ENCODE data around the gene SGCD.
"Not testable (repeated sequence)": the region's sequence is repeated elsewhere in the genome, so short reads cannot be mapped to it uniquely, and the experiment has no call there.

Gene SGCD

GRCh38 chr5:156664832-156665231 is 337.9 kb downstream of the SGCD start:
- DNase-seq: not testable (repeated sequence)

DNA sequence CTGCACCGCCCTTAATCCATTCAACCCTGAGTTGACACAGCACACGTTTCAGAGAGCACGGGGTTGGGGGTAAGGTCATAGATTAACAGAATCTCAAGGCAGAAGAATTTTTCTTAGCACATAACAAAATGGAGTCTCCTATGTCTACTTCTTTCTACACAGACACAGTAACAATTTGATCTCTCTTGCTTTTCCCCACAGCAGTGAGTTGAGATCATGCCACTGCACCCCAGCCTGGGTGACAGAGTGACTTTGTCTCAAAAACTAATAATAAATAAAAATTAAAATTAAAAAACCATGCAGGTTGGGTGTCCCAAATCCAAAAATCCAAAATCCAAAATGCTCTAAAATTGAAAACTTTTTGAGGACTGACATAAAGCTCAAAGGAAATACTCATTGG is 339.7 kb downstream of the SGCD start:
- not testable (repeated sequence) for DNase-seq

DNA sequence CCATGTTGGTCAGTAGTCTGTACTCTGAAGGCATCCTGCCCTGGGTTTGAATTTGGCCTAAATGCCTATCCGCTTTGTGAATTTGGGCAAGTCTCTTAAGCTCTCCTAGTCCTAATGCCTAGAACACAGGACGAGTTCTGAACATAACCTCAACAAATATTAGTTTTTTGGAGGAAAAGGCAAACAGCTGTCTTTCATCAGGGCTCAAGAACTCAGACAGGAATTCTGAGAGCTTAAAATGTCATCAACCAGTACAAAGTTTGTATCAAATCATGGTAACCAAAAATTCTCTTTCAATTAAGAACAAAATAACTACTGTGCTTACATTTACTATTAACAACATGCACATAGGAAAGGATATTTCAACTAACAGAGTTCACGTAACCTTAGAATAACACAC is 340.7 kb downstream of the SGCD start:
- no peak for DNase-seq

- DNase-seq: no peak
Observed at GRCh38 chr5:156669416-156669815, 342.5 kb downstream of the SGCD start.

DNA sequence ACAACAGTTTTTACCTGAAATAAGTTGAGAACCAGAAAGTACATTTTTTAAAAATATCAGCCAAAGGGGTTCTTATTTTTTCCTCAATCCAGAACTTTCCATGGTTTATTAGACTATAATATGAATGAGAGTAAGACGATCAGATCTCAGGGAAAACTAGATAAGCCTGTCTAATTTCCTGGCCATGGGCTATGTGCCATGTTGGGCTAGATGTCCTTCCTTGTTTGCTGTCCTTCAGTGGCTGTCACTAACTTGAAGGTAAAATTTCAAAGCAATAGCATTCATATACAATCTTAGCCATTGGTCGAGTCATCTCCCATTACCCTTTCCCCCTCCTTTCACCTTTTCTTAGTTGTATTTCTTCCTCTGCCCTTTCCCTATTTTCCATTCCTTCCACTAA is 343.7 kb downstream of the SGCD start:
- DNase-seq: no peak

GRCh38 chr5:156675395-156675794 is 348.4 kb downstream of the SGCD start:
- DNase-seq: no peak

DNA sequence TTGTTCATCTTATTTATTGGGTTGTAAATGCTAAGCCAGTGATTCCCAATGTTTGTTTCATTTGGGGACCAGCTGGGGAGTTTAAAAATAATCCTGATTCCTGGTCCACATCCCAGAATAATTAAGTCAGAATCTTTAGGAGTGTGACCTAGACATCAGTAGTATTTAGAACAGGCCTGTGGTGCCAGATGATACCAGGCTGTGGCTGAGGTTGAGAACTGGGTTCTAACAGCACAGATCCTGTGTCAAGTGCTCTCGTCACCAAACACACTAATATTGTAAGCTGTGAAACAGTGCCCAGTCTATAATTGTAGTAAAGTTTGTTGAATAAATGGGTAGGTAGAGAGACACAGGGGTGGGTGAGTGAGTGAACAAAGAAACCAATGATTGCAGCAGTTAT is 351.0 kb downstream of the SGCD start:
- no peak for DNase-seq

DNA sequence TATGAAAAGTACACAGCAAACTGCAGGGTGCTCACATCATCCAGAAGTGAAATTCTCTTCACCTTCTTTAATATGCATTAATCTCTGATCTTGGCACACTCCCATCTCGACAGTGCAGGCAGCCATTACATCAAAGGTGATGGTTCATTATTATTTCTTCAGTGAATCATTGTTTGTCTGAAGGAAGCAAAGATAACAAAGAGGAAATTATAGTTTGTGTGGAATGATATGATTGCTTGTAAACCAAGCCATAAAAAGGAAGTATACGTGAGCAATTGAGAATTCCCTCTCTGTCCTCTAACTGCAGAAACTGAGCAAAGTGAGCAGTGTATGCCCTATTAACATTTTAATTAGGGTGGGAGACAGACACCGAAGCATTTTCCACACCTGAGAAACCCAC is 351.5 kb downstream of the SGCD start:
- no peak for DNase-seq

GRCh38 chr5:156680831-156681230 is 353.9 kb downstream of the SGCD start:
- DNase-seq: no peak

DNA sequence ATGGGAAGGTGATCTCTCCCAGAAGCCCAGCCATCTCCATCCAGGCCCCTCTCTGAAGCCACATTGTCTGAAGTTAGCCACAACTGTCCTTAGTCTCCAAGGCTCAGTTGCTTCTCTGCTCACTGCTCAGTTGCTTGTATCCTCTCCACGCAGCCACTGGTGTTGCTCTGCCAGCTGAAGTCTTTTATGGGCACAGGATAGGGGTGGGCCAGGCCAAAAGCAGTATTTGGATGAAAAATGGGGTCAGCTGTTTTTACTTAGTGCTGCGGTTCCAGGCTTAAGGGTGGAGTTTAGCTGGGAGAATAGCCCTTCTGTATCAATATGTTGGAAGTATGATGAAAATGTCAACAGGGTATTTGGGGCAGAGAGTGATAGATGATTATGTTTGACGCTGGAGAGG is 354.3 kb downstream of the SGCD start:
- no peak for DNase-seq

- DNase-seq: no peak
Observed at GRCh38 chr5:156682971-156683370, 356.0 kb downstream of the SGCD start.

DNA sequence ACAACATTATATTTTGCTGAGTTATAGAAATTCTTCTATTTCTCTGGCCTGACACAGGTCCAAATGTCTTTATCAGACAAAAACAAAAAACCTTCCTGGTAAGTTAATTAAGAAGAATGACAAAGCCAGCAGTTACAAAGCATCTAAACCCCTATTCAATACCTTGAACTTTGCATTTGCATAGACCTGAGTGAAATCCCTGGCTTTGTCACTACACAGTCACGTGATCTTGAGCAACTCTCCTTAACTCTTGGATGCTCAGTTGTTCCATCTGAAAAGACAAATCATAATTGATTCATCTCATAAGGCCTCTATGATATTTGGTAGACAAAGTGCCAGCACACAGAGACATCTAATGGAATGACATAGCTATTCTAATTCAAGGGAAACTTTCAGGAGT is 356.5 kb downstream of the SGCD start:
- no peak for DNase-seq

- no peak for DNase-seq
Observed at GRCh38 chr5:156684216-156684615, 357.3 kb downstream of the SGCD start.

GRCh38 chr5:156685481-156685880 is 358.5 kb downstream of the SGCD start:
- DNase-seq: no peak

- DNase-seq: no peak
Observed at GRCh38 chr5:156686380-156686779, 359.4 kb downstream of the SGCD start.

DNA sequence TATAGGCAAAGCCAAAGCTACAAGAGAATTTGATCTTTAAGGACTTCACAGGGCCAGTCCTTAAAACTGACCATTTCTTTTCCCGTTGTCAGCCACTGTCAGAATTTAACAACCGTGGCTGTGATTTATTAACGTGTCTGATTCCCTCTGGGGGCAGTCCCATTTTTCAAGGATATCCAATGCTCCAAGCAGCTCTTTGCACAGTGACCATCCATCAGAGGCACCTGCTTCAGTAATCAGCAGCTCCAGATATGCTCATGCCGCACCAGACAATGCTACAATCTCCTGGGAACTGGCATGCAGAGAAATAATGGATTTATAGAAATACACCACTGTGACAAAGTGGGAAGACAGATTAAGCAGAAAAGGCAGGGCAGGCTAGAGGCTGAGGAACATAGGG is 359.8 kb downstream of the SGCD start:
- no peak for DNase-seq

- DNase-seq: no peak
Observed at GRCh38 chr5:156687514-156687913, 360.6 kb downstream of the SGCD start.

DNA sequence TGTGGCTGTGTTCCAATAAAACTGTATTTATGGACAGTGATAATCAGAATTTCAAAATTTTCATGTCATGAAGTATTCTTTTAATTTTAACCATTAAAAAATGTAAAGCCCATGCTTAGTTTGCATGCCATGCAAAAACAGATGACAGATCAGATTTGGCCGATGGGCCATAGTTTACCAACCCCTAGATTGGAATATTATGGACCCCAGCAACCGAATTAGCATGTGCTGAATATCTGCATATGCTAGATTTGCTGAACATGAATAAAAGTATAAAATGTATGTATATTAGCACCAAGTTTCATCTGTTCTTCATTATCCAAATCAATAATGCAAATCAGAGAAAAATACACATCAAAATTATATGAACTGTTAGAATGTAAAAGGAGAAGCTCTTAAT is 364.6 kb downstream of the SGCD start:
- no peak for DNase-seq

GRCh38 chr5:156693113-156693512 is 366.1 kb downstream of the SGCD start:
- no peak for DNase-seq

DNA sequence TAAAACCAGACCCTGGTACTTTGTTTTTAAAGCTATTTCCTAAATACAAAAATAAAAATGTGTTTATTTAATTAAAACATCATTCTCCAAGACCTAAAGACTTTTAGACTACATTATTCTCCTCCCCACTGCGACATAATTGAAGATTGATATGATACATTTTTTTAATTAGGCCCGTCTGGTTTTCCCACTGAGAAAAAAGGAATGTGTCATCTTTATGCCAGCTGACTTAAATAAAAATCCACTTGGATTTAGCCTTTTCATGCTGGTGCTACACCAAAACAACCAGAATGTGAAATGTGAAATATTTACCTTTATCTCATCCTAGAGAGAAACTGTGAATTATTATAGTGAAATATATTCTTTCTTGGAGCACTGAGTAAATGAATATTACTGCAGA is 367.6 kb downstream of the SGCD start:
- no peak for DNase-seq

- DNase-seq: no peak
Observed at GRCh38 chr5:156695774-156696173, 368.8 kb downstream of the SGCD start.

DNA sequence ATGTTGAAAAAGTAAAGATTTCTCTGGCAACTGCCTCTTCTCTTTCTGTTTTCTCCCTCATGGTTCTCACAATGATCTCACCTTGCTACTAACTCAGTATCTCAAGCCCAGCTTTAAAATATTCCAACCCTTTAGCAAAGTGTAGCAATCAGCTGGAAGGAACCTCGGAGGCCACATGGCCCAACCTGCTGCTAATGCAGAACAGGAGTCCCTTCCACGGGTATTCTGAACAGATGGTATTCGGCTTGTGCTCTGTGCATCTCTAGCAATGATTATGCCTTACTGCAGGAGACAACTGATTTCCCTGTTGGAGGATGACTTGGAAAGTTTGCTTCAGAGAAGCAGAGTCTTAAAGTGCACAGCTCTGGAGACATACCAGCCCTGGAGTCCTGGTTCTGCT is 371.4 kb downstream of the SGCD start:
- DNase-seq: no peak

DNA sequence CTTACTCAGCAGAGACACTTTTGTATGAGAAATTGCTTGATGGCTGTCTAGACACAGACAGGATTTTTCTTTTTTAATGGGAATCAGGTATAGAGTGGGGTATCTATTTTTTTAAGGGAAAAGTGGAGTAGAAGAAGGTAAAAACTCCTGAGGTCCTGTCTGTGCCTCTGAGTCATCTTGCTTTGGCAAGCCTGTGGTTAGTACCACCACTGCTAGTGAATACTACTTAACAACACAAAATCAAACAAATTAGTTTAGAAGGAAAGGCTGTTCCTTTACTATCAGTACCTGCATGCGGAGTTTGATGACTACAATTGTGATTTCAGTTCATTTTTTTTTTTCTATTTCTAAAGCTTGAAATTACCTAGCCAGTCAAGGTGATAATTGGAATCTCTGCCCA is 372.2 kb downstream of the SGCD start:
- DNase-seq: no peak

- DNase-seq: no peak
Observed at GRCh38 chr5:156704139-156704538, 377.2 kb downstream of the SGCD start.

GRCh38 chr5:156706631-156707030 is 379.7 kb downstream of the SGCD start:
- no peak for DNase-seq

DNA sequence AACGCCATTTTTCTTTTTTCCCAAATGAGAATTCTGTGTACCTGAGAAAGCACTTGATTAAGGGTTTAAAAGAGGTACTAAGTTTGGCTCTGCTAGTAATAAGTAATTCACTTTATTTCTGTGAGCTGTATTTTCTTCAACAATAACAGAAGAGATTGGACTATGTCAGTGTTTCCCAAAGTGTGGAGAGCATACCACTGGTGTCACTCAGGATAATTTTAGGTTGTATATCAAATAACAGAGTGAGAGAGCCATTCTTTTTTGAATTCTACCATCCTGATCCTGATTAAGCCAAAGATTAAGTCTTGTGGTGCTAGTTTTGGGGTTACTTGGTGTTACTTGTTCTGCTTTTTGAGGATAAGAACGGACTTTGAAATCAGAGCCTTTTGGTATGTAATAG is 380.8 kb downstream of the SGCD start:
- DNase-seq: no peak

All from stimulated activated CD4-positive, alpha-beta T cell treated with anti-CD3 and anti-CD28 coated beads, Interleukin-4, amount 100 ng/mL, for 1 hour (primary cell).